ENCODE results near the gene AK5. TPM values are rescaled to one million over a fixed set of nuclear protein-coding genes. Genes with fewer than 3 reads are reported as not detected.

The AK5 gene
- total and polyA plus RNA-seq, 2 of the 13 experiments (the other 11 are each of a cell fraction or from before 2014, with no cell fraction given), result not detected

GRCh38 chr1:77412820-77413530, 131.2 kb downstream of the AK5 start (continued):
- TF ChIP-seq, protein P1, sequence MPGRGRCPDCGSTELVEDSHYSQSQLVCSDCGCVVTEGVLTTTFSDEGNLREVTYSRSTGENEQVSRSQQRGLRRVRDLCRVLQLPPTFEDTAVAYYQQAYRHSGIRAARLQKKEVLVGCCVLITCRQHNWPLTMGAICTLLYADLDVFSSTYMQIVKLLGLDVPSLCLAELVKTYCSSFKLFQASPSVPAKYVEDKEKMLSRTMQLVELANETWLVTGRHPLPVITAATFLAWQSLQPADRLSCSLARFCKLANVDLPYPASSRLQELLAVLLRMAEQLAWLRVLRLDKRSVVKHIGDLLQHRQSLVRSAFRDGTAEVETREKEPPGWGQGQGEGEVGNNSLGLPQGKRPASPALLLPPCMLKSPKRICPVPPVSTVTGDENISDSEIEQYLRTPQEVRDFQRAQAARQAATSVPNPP (CRISPR knock-in tag; IDR thresholded peaks at IDR 0.05), result no peak
- TF ChIP-seq FOXP1 (IDR thresholded peaks at IDR 0.05), result no peak
- TF ChIP-seq FOXP1 (CRISPR knock-in tag; IDR thresholded peaks at IDR 0.05), result no peak
- TF ChIP-seq AGO2 (optimal IDR thresholded peaks at IDR 0.05; ENCODE audit: low read depth, low read length), result no peak

DNA sequence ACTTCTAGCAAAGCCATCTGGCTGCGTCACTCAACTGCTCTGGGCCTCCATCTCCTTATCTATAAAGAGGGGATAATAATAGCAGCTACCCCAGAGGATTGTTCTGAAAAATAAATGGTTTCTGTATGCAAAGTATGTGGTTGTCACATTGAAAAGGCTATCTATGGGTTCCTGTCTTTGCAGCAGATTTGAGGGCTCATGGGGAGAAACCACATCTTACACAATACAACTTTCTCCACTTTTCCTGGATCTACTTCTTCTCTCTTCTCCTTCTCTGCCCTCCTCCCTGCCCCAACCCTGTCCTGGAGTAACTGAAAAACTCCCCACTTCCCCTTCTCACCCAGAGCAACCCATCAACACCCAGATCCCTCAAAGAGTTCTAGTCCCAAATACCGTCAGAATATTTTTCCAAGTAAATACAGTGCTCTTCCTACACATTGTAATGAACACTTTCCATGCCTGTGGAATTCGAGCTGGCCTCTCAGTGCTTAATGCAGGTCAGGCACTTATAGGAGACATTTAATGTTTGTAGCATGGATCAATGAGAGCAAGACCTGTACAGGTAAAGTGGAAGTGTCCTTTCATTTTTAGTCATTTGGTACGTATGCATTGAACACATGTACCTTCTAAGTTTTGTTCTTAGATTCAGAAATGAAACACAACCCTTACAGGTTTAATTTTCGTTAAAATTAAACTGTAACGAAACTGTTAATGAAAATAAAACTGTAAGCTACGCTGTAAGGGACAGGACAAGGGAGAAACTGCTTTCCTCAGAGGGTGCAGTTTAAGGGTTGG, 131.9 kb downstream of the AK5 start:
- in situ Hi-C loops (cut with HindIII; ENCODE audit: extremely low pct_ligation_motif_present, low pct_unique_long_range_greater_than_20kb), result no loop called here
- intact Hi-C loops (cut with micrococcal nuclease; ENCODE audit: unreplicated experiment), result no loop called here
- Histone ChIP-seq H3K27ac (ENCODE audit: extremely low read length, insufficient read depth, low read length) (no peak overlapping the region), H3K9ac (ENCODE audit: insufficient read depth, low read depth, low read length) (no peak overlapping the region), H3K4me2 (ENCODE audit: low read depth, low read length) (no peak overlapping the region), H3K27me3 (ENCODE audit: control insufficient read depth in 1 of 2, insufficient read depth in 2 of 2, low read length in 2 of 2) (peaks cover 0 to 8% of the 10 kb centered on the region in 2 experiments; a peak in 1 of 5 replicates), H3K79me2 (ENCODE audit: insufficient read depth, low read length) (no peaks in the 10 kb centered on the region), H3K4me1 (ENCODE audit: insufficient read depth, low read length) (no peaks in the 10 kb centered on the region), H3K9me3 (ENCODE audit: low read length) (no peaks in the 10 kb centered on the region), H2AFZ (ENCODE audit: low read length) (no peak overlapping the region), H4K20me1 (ENCODE audit: insufficient read depth, low read length) (no peaks in the 10 kb centered on the region), H3K4me3 (replicated peaks in 1 of 3; ENCODE audit: insufficient read depth in 1 of 3, low read depth in 2 of 3, low read length in 3 of 3) (no peak overlapping the region), H3K36me3 (replicated peaks in 1 of 2; ENCODE audit: control insufficient read depth in 1 of 2, insufficient read depth in 2 of 2, low read length in 2 of 2) (no peaks in the 10 kb centered on the region)
- DNase-seq (ENCODE audit: low spot score), result no peak
- BruUV-seq (replicated peaks), result no TSS peak
- FAIRE-seq, result no peak
- POLR2A ChIA-PET, result no interaction called here
- CTCF ChIA-PET (ENCODE audit: low intra/inter-chr PET ratio, low total read pairs), result no interaction called here
- no peak for TF ChIP-seq LCORL (IDR thresholded peaks at IDR 0.05)
- no peak for TF ChIP-seq LCORL (CRISPR knock-in tag; IDR thresholded peaks at IDR 0.05)
- TF ChIP-seq, protein P2, sequence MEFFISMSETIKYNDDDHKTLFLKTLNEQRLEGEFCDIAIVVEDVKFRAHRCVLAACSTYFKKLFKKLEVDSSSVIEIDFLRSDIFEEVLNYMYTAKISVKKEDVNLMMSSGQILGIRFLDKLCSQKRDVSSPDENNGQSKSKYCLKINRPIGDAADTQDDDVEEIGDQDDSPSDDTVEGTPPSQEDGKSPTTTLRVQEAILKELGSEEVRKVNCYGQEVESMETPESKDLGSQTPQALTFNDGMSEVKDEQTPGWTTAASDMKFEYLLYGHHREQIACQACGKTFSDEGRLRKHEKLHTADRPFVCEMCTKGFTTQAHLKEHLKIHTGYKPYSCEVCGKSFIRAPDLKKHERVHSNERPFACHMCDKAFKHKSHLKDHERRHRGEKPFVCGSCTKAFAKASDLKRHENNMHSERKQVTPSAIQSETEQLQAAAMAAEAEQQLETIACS (CRISPR knock-in tag; IDR thresholded peaks at IDR 0.05), result no peak
- no peak for ATAC-seq
- 6% methylated on average over 7 of the region's 7 CpGs for WGBS (ENCODE audit: low lambda C conversion rate)
